ENCODE data around the gene KLHL6.

DNA sequence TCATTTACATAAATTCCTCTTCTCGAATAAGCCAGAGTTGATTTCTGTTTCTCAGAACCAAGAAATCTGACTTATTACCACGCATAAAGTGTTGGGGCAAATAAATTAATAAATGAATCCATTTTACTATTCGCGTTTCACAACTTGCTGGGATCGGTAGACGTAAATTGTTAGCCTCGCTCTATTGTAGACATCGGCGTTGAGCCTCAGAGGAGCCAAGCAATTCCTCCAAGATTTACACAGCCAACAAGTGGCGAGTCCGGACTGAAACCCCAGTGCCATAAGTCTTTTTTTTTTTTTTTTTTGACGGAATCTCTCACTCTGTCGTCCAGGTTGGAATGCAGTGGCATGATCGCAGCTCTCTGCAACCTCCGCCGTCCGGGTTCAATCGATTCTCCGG is 8.9 kb downstream of the KLHL6 start:
- TF ChIP-seq ZFX (IDR thresholded peaks at IDR 0.05): no peak
- TF ChIP-seq, protein P1, sequence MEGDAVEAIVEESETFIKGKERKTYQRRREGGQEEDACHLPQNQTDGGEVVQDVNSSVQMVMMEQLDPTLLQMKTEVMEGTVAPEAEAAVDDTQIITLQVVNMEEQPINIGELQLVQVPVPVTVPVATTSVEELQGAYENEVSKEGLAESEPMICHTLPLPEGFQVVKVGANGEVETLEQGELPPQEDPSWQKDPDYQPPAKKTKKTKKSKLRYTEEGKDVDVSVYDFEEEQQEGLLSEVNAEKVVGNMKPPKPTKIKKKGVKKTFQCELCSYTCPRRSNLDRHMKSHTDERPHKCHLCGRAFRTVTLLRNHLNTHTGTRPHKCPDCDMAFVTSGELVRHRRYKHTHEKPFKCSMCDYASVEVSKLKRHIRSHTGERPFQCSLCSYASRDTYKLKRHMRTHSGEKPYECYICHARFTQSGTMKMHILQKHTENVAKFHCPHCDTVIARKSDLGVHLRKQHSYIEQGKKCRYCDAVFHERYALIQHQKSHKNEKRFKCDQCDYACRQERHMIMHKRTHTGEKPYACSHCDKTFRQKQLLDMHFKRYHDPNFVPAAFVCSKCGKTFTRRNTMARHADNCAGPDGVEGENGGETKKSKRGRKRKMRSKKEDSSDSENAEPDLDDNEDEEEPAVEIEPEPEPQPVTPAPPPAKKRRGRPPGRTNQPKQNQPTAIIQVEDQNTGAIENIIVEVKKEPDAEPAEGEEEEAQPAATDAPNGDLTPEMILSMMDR (conservative IDR thresholded peaks at IDR 0.05): no peak
